ENCODE results near the gene ACAA1.
"Not testable (repeated sequence)": the region's sequence is repeated elsewhere in the genome, so short reads cannot be mapped to it uniquely, and the experiment has no call there.

ACAA1 gene

GRCh38 chr3:38085943-38086324 lies 51.0 kb downstream of the ACAA1 start:
- DNase-seq (ENCODE audit: extremely low read depth, low read depth): no peak
- no peak for TF ChIP-seq CTCF (IDR thresholded peaks at IDR 0.05; ENCODE audit: low read depth, low read length)

GRCh38 chr3:38085311-38085942 lies 51.5 kb downstream of the ACAA1 start:
- TF ChIP-seq CTCF (IDR thresholded peaks at IDR 0.05; ENCODE audit: low read depth, low read length): no peak

DNA sequence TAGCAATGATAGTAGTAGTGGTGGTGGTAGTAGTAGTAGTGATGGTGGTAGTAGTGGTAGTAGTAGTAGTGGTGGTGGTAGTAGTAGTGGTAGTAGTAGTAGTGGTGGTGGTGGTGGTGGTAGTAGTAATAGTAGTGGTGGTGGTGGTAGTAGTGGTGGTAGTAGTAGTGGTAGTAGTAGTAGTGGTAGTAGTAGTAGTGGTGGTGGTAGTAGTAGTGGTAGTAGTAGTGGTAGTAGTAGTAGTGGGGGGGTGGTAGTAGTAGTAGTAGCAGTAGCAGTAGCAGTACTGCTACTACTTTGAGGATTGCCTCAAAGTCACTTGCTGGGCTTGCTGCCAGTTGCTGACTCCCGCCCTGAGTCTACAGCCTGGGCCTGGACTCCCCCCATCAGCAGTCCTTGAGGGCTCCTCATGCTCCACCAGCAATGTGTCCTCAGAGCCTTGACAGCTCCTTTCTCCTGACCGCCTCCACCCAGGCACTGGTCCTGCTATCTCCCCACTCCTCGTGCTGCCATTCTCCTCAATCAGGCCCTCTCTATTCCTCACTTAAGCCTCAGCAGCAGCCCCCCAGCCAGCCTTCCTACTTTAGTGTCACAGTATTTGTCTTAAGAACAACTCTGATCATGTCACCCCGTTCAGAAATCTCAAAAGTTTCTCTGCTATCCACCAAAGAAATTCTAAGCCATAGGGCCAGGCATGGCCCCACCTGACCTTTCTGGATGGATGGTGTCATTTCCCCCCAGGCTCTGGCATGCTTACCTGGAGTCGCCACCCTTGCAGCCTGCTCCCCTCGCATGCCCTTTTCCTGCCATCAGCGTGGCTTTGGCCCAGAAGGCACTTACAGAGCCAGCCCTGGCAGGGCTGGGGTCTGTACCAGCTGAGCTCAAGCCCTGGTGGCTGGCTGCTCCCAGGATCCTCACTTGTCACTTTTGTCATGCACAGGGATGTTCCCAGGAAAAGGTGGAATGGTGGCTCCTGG lies 52.3 kb downstream of the ACAA1 start:
- TF ChIP-seq CTCF (IDR thresholded peaks at IDR 0.05; ENCODE audit: low read depth, low read length): no peak
- DNase-seq (ENCODE audit: extremely low read depth, low read depth): no peak

More at GRCh38 chr3:38085311-38085942, 51.5 kb downstream of the ACAA1 start:
- DNase-seq (ENCODE audit: extremely low read depth, low read depth): no peak

GRCh38 chr3:38083871-38084333 lies 53.0 kb downstream of the ACAA1 start:
- DNase-seq (ENCODE audit: extremely low read depth, low read depth): no peak
- no peak for TF ChIP-seq CTCF (IDR thresholded peaks at IDR 0.05; ENCODE audit: low read depth, low read length)

- not testable (repeated sequence) for DNase-seq (ENCODE audit: extremely low read depth, low read depth)
Observed at GRCh38 chr3:38083254-38083653, 53.7 kb downstream of the ACAA1 start.

DNA sequence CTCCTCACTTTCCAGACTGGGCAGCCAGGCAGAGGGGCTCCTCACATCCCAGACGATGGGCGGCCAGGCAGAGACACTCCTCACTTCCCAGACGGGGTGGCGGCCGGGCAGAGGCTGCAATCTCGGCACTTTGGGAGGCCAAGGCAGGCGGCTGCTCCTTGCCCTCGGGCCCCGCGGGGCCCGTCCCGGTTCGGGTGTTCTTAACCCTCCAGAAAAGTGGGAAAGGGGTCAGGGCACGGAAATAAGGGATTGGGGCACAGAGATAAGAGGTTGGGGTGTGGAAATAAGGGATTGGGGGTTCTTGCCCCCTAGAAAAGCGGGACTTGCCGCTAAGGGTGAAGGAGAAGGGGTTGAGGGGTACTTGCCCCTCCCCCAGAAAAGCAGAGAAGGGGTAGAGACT lies 54.6 kb downstream of the ACAA1 start:
- DNase-seq (ENCODE audit: extremely low read depth, low read depth): not testable (repeated sequence)

- not testable (repeated sequence) for DNase-seq (ENCODE audit: extremely low read depth, low read depth)
Observed at GRCh38 chr3:38077073-38077472, 59.9 kb downstream of the ACAA1 start.

Data from AG09319 (cell line).